ENCODE results near the gene OR52N2. TPM values are rescaled to one million over a fixed set of nuclear protein-coding genes. Genes with fewer than 3 reads are reported as not detected.

The OR52N2 gene
- polyA plus RNA-seq, 1 donor (not counting 4 experiments of a cell fraction or from before 2014, with no cell fraction given) = not detected

GRCh38 chr11:5846701-5847100, 38.0 kb downstream of the OR52N2 start:
- no peaks in the 10 kb centered on the region for H4K20me1 ChIP-seq (ENCODE audit: control insufficient read depth, extremely low read depth, insufficient read depth, low read length)
- dilution Hi-C loops (cut with MboI; ENCODE audit: extremely low pct_ligation_motif_present, low sequenced_read_pairs) = no loop called here
- no peaks in the 10 kb centered on the region for H3K79me2 ChIP-seq (ENCODE audit: control insufficient read depth, insufficient read depth, low read length)
- H3K27ac ChIP-seq (ENCODE audit: control insufficient read depth, insufficient read depth, low read length) = no peak overlapping the region
- H3K36me3 ChIP-seq (ENCODE audit: control insufficient read depth in 2 of 2, extremely low read depth in 1 of 2, insufficient read depth in 2 of 2, low read length in 2 of 2) = no peaks in the 10 kb centered on the region
- H3K4me1 ChIP-seq (ENCODE audit: control insufficient read depth, extremely low read depth, insufficient read depth, low read length) = no peaks in the 10 kb centered on the region
- no peaks in the 10 kb centered on the region for H3K27me3 ChIP-seq (ENCODE audit: control insufficient read depth, extremely low read depth, insufficient read depth, low read length)
- no peak overlapping the region for H2AFZ ChIP-seq (ENCODE audit: control insufficient read depth, low read length)
- no peak overlapping the region for H3K9ac ChIP-seq (ENCODE audit: control insufficient read depth, extremely low read depth, insufficient read depth, low read length)
- DNase-seq (ENCODE audit: low read depth, low spot score) = no peak
- FAIRE-seq = no peak
- no peaks in the 10 kb centered on the region for H3K9me3 ChIP-seq (ENCODE audit: control insufficient read depth, low read depth, low read length)
- no peak for TF ChIP-seq CTCF (optimal IDR thresholded peaks at IDR 0.05 in 1 of 3, IDR thresholded peaks at IDR 0.05 in 1 of 3, conservative IDR thresholded peaks at IDR 0.05 in 1 of 3; ENCODE audit: extremely low read depth in 1 of 3, insufficient read depth in 2 of 3, low read length in 3 of 3)
- no peak for TF ChIP-seq EZH2 (IDR thresholded peaks at IDR 0.05; ENCODE audit: low read length)
- no peak overlapping the region for H3K4me2 ChIP-seq (ENCODE audit: control insufficient read depth, extremely low read depth, insufficient read depth, low read depth, low read length)
- no peak overlapping the region for H3K4me3 ChIP-seq (ENCODE audit: control insufficient read depth in 2 of 3, extremely low read depth in 1 of 3, insufficient read depth in 2 of 3, low read depth in 1 of 3, low read length in 3 of 3)
- H3K9me1 ChIP-seq (ENCODE audit: control insufficient read depth, extremely low read depth, insufficient read depth, low read length) = no peaks in the 10 kb centered on the region

- no peaks in the 10 kb centered on the region for H3K79me2 ChIP-seq (ENCODE audit: control insufficient read depth, insufficient read depth, low read length)
- no peaks in the 10 kb centered on the region for H4K20me1 ChIP-seq (ENCODE audit: control insufficient read depth, extremely low read depth, insufficient read depth, low read length)
- H3K9me3 ChIP-seq (ENCODE audit: control insufficient read depth, low read depth, low read length) = no peaks in the 10 kb centered on the region
- no peaks in the 10 kb centered on the region for H3K27me3 ChIP-seq (ENCODE audit: control insufficient read depth, extremely low read depth, insufficient read depth, low read length)
- H2AFZ ChIP-seq (ENCODE audit: control insufficient read depth, low read length) = no peak overlapping the region
- TF ChIP-seq CTCF (optimal IDR thresholded peaks at IDR 0.05 in 1 of 3, IDR thresholded peaks at IDR 0.05 in 1 of 3, conservative IDR thresholded peaks at IDR 0.05 in 1 of 3; ENCODE audit: extremely low read depth in 1 of 3, insufficient read depth in 2 of 3, low read length in 3 of 3) = no peak
- TF ChIP-seq EZH2 (IDR thresholded peaks at IDR 0.05; ENCODE audit: low read length) = no peak
- DNase-seq (ENCODE audit: low read depth, low spot score) = no peak
- H3K4me2 ChIP-seq (ENCODE audit: control insufficient read depth, extremely low read depth, insufficient read depth, low read depth, low read length) = no peak overlapping the region
- H3K27ac ChIP-seq (ENCODE audit: control insufficient read depth, insufficient read depth, low read length) = no peak overlapping the region
- no peak overlapping the region for H3K9ac ChIP-seq (ENCODE audit: control insufficient read depth, extremely low read depth, insufficient read depth, low read length)
- H3K4me3 ChIP-seq (ENCODE audit: control insufficient read depth in 2 of 3, extremely low read depth in 1 of 3, insufficient read depth in 2 of 3, low read depth in 1 of 3, low read length in 3 of 3) = no peak overlapping the region
- H3K4me1 ChIP-seq (ENCODE audit: control insufficient read depth, extremely low read depth, insufficient read depth, low read length) = no peaks in the 10 kb centered on the region
- FAIRE-seq = no peak
- dilution Hi-C loops (cut with MboI; ENCODE audit: extremely low pct_ligation_motif_present, low sequenced_read_pairs) = no loop called here
- H3K9me1 ChIP-seq (ENCODE audit: control insufficient read depth, extremely low read depth, insufficient read depth, low read length) = no peaks in the 10 kb centered on the region
- no peaks in the 10 kb centered on the region for H3K36me3 ChIP-seq (ENCODE audit: control insufficient read depth in 2 of 2, extremely low read depth in 1 of 2, insufficient read depth in 2 of 2, low read length in 2 of 2)
Measured at GRCh38 chr11:5847711-5848110, 39.0 kb downstream of the OR52N2 start.
